ENCODE data around the gene LKAAEAR1. TPM values are rescaled to one million over a fixed set of nuclear protein-coding genes. Genes with fewer than 3 reads are reported as not detected.

The LKAAEAR1 gene
- total and polyA plus RNA-seq, 2 of the 4 experiments (the other 2 are of a cell fraction), result 0.21 TPM; not detected in 1

DNA sequence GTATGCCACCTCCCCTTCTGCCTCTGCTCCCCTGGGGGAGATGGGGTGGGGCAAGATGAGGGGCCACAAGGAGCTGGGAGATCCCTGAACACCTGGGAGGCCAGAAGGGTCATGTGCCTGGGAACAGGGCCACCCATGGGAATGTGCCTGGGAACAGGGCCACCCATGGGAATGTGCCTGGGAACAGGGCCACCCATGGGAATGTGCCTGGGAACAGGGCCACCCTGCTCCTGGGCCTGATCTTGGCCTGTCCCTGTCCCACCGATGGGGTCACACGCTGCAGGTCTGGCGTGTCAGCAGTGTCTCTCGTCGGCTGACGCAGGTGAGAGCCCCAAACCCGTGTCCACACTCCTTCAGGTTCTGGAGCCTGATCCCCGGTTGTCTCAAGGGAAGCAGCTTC, 9.2 kb downstream of the LKAAEAR1 start:
- no peak overlapping the region for H2BK20ac ChIP-seq (ENCODE audit: low read depth, low read length)
- H2AK9ac ChIP-seq (replicated peaks; ENCODE audit: low read depth, low read length, poor library complexity), result no peak overlapping the region
- no peak overlapping the region for H3K9ac ChIP-seq (ENCODE audit: low read depth, low read length)
- no peak overlapping the region for H3K18ac ChIP-seq (ENCODE audit: low read depth, low read length)
- H2AFZ ChIP-seq (replicated peaks; ENCODE audit: low read length, poor library complexity), result no peak overlapping the region
- BruUV-seq (replicated peaks), result no TSS peak
- dilution Hi-C loops (cut with HindIII; ENCODE audit: low sequenced_read_pairs, unreplicated experiment), result no loop called here
- no peak overlapping the region for H2BK5ac ChIP-seq (ENCODE audit: low read depth, low read length, poor library complexity, severe bottlenecking)
- WGBS, 2 experiments (ENCODE audit: extremely low coverage in 2 of 2, insufficient read length in 1 of 2), result 86% methylated on average over 6 of the region's 8 CpGs; no CpG with 5 or more reads in 1 of the 2 experiments
- ChIA-PET POLR2A (ENCODE audit: unreplicated experiment) (no interaction called here), CTCF (no interaction called here)
- no peak overlapping the region for H4K91ac ChIP-seq (ENCODE audit: insufficient read depth, low read depth, low read length)
- H2AK5ac ChIP-seq (ENCODE audit: low read depth, low read length), result no peak overlapping the region
- no peak overlapping the region for H2BK15ac ChIP-seq (ENCODE audit: low read depth, low read length)
- H3K27ac ChIP-seq (ENCODE audit: insufficient read depth, low read length), result no peak overlapping the region
- no peak overlapping the region for H2BK120ac ChIP-seq (ENCODE audit: low read depth, low read length)
- DNase-seq, result no peak
- H3K36me3 ChIP-seq (ENCODE audit: control insufficient read depth, insufficient read depth, low read length), result peaks cover 26% of the 10 kb centered on the region; the same call in 1 of the 2 replicates
- in situ Hi-C loops (cut with MboI; ENCODE audit: low sequenced_read_pairs), result no loop called here
- H3K4me2 ChIP-seq (ENCODE audit: low read depth, low read length), result no peak overlapping the region
- intact Hi-C loops (cut with micrococcal nuclease), result no loop called here
- H3K79me1 ChIP-seq (ENCODE audit: low read depth in 1 of 2, low read length in 2 of 2), result peaks cover 6 to 8% of the 10 kb centered on the region in 2 experiments; a peak in 3 of 4 replicates
- H3K4me3 ChIP-seq (ENCODE audit: insufficient read depth, low read depth, low read length), result no peak overlapping the region
- H3K4me1 ChIP-seq (ENCODE audit: control insufficient read depth, insufficient read depth, low read length), result peaks cover 11% of the 10 kb centered on the region
- ATAC-seq (ENCODE audit: low read depth), result no peak
- no peak overlapping the region for H3K14ac ChIP-seq (replicated peaks; ENCODE audit: low read depth, low read length)
- no peak for TF ChIP-seq USF2 (IDR thresholded peaks at IDR 0.05; ENCODE audit: low read depth, low read length)
- TF ChIP-seq RCOR1 (IDR thresholded peaks at IDR 0.05; ENCODE audit: insufficient replicate concordance, low read length), result no peak
- no peak for TF ChIP-seq RAD21 (IDR thresholded peaks at IDR 0.05; ENCODE audit: low read length)
- no peak for TF ChIP-seq CEBPB (IDR thresholded peaks at IDR 0.05; ENCODE audit: low read depth, low read length)
- no peak for TF ChIP-seq RFX5 (IDR thresholded peaks at IDR 0.05; ENCODE audit: low read depth, low read length)
- no peak for TF ChIP-seq FOS (IDR thresholded peaks at IDR 0.05; ENCODE audit: low read depth, low read length)
- TF ChIP-seq SMC3 (IDR thresholded peaks at IDR 0.05; ENCODE audit: low read depth, low read length), result no peak
- no peak for TF ChIP-seq BHLHE40 (IDR thresholded peaks at IDR 0.05; ENCODE audit: low read depth, low read length)
- no peak for TF ChIP-seq NFE2L2 (IDR thresholded peaks at IDR 0.05; ENCODE audit: low read depth, low read length)
- no peak for TF ChIP-seq MXI1 (IDR thresholded peaks at IDR 0.05; ENCODE audit: borderline replicate concordance, low read depth, low read length)
- TF ChIP-seq ELK1 (IDR thresholded peaks at IDR 0.05; ENCODE audit: borderline replicate concordance, low read depth, low read length), result no peak
- no peak for TF ChIP-seq POLR2A (IDR thresholded peaks at IDR 0.05; ENCODE audit: low read depth, low read length)
- TF ChIP-seq MAFK (IDR thresholded peaks at IDR 0.05; ENCODE audit: low read depth, low read length), result no peak
- no peak for TF ChIP-seq MAZ (IDR thresholded peaks at IDR 0.05; ENCODE audit: borderline replicate concordance, low read depth, low read length)
- TF ChIP-seq CTCF (conservative IDR thresholded peaks at IDR 0.05; ENCODE audit: low read depth, low read length), result no peak
- no peak for TF ChIP-seq CHD1 (IDR thresholded peaks at IDR 0.05; ENCODE audit: low read depth, low read length)
- no peak overlapping the region for H3K4ac ChIP-seq (ENCODE audit: low read depth, low read length)
- no peaks in the 10 kb centered on the region; the same call in none of the 2 replicates for H4K20me1 ChIP-seq (ENCODE audit: insufficient read depth, low read length)
- H3K27me3 ChIP-seq (ENCODE audit: control insufficient read depth, insufficient read depth, low read length), result no peaks in the 10 kb centered on the region
- no peak overlapping the region for H4K5ac ChIP-seq (ENCODE audit: low read depth, low read length)
- no peaks in the 10 kb centered on the region for H3K9me3 ChIP-seq (ENCODE audit: control insufficient read depth, insufficient read depth, low read length)
- H3K56ac ChIP-seq (ENCODE audit: extremely low read depth, insufficient read depth, low read length), result no peak overlapping the region
- no peaks in the 10 kb centered on the region for H3K9me1 ChIP-seq (ENCODE audit: insufficient read depth, low read length)
- H3K23ac ChIP-seq (ENCODE audit: low read depth, low read length), result no peak overlapping the region
- H4K8ac ChIP-seq (ENCODE audit: low read depth in 2 of 2, low read length in 2 of 2), result no peak overlapping the region
